ENCODE results near the gene CYBA. TPM values are rescaled to one million over a fixed set of nuclear protein-coding genes. Genes with fewer than 3 reads are reported as not detected.

The CYBA gene
- polyA plus RNA-seq, 1 experiment = 53.6 TPM

DNA sequence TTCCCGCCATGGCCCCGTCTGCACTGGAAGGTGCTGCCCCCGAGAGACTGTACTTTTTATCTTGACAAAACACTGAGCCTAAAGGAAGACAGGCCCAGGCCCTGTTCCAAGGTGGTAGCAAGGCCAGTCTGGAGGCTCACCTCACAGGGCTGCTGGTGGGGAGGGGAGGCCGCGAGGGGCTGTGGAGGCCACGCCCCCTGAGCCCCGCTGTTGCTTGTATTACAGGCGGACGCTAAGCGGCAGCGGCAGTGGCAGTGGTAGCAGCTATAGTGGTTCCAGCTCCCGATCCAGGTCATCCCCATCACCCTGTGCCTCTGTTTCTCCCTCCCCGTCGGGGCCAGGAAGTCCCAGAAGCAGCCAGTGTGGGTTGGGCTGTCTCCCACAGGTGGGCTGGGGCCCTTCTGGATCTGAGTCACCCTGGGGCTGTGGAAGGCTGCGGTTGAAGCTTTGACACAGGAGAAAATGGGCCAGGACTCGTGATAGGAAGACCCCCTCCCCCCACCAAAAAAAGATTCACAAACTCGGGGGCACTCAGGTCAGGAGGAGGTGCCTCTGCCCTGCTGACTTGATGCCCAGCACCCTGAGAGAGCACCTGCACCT, 25.8 kb downstream of the CYBA start:
- Histone ChIP-seq H3K27me3 (ENCODE audit: control insufficient read depth, insufficient read depth, low read length) (no peaks in the 10 kb centered on the region), H3K9me3 (ENCODE audit: control insufficient read depth, insufficient read depth, low read length) (no peaks in the 10 kb centered on the region; the same call in 1 of the 2 replicates), H3K4me3 (ENCODE audit: low read depth, low read length) (no peak overlapping the region), H3K27ac (ENCODE audit: low read depth, low read length) (no peak overlapping the region)
- TF ChIP-seq, protein P1, sequence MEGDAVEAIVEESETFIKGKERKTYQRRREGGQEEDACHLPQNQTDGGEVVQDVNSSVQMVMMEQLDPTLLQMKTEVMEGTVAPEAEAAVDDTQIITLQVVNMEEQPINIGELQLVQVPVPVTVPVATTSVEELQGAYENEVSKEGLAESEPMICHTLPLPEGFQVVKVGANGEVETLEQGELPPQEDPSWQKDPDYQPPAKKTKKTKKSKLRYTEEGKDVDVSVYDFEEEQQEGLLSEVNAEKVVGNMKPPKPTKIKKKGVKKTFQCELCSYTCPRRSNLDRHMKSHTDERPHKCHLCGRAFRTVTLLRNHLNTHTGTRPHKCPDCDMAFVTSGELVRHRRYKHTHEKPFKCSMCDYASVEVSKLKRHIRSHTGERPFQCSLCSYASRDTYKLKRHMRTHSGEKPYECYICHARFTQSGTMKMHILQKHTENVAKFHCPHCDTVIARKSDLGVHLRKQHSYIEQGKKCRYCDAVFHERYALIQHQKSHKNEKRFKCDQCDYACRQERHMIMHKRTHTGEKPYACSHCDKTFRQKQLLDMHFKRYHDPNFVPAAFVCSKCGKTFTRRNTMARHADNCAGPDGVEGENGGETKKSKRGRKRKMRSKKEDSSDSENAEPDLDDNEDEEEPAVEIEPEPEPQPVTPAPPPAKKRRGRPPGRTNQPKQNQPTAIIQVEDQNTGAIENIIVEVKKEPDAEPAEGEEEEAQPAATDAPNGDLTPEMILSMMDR (IDR thresholded peaks at IDR 0.05; ENCODE audit: low read depth, low read length) = no peak
- ChIA-PET CTCF (no interaction called here), POLR2A (no interaction called here)
- DNase-seq (ENCODE audit: low read depth, low spot score) = no peak

DNA sequence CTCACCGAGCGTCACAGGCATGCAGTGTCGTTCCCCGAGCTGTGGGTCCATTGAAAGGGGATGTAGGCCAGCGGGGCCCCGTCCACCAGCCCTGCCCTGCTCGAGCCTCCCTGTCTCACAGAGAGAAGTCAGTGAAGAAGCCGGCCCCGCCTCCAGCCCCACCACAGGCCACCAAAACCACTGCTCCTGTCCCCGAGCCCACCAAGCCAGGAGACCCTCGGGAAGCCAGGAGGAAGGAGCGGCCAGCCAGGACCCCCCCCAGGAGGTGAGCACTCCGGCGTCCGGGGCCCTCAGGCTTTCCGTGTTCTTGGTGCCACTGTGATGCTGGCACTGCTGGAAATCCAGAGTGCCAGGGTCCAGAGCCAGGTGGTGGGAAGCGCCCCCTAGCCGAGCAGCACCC, 26.4 kb downstream of the CYBA start:
- no peak for DNase-seq (ENCODE audit: low read depth, low spot score)

DNA sequence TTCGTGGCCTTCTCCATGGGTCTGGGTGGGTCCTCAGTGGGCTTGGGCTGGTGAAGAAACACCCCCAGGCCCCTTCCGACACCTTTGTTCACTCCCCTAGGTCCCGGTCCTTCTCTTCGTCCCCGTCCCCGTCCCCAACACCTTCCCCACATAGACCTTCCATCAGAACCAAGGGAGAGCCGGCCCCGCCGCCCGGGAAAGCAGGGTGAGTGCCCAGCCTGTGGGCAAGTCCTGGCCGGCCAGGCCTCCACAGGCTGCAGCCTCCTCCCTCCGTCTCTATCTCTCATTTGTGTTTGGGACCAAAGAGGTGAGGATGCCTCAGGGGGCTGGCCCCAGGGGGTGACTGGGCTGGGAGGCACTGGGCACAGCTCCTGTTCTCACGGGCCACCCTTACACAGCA, 27.0 kb downstream of the CYBA start:
- Histone ChIP-seq H3K4me3 (ENCODE audit: low read depth, low read length) (no peak overlapping the region), H3K27me3 (ENCODE audit: control insufficient read depth, insufficient read depth, low read length) (no peaks in the 10 kb centered on the region), H3K9me3 (ENCODE audit: control insufficient read depth, insufficient read depth, low read length) (no peaks in the 10 kb centered on the region; the same call in 1 of the 2 replicates), H3K27ac (ENCODE audit: low read depth, low read length) (no peak overlapping the region)
- CTCF ChIA-PET = no interaction called here
- TF ChIP-seq, protein P1 (IDR thresholded peaks at IDR 0.05; ENCODE audit: low read depth, low read length) = no peak
- POLR2A ChIA-PET = no interaction called here
- no peak for DNase-seq (ENCODE audit: low read depth, low spot score)

More for the DNA sequence above, 26.4 kb downstream of the CYBA start:
- H3K27ac ChIP-seq (ENCODE audit: low read depth, low read length) = no peak overlapping the region
- H3K27me3 ChIP-seq (ENCODE audit: control insufficient read depth, insufficient read depth, low read length) = no peaks in the 10 kb centered on the region
- POLR2A ChIA-PET = no interaction called here
- TF ChIP-seq, protein P1 (IDR thresholded peaks at IDR 0.05; ENCODE audit: low read depth, low read length) = no peak
- no peak overlapping the region for H3K4me3 ChIP-seq (ENCODE audit: low read depth, low read length)
- H3K9me3 ChIP-seq (ENCODE audit: control insufficient read depth, insufficient read depth, low read length) = no peaks in the 10 kb centered on the region; the same call in 1 of the 2 replicates
- CTCF ChIA-PET = no interaction called here

GRCh38 chr16:88622866-88623265, 28.0 kb downstream of the CYBA start:
- DNase-seq (ENCODE audit: low read depth, low spot score) = no peak
- no peaks in the 10 kb centered on the region; the same call in 1 of the 2 replicates for H3K9me3 ChIP-seq (ENCODE audit: control insufficient read depth, insufficient read depth, low read length)
- ChIA-PET POLR2A (no interaction called here), CTCF (no interaction called here)
- H3K27ac ChIP-seq (ENCODE audit: low read depth, low read length) = no peak overlapping the region
- TF ChIP-seq, protein P1 (IDR thresholded peaks at IDR 0.05; ENCODE audit: low read depth, low read length) = no peak
- H3K27me3 ChIP-seq (ENCODE audit: control insufficient read depth, insufficient read depth, low read length) = no peaks in the 10 kb centered on the region
- H3K4me3 ChIP-seq (ENCODE audit: low read depth, low read length) = no peak overlapping the region

DNA sequence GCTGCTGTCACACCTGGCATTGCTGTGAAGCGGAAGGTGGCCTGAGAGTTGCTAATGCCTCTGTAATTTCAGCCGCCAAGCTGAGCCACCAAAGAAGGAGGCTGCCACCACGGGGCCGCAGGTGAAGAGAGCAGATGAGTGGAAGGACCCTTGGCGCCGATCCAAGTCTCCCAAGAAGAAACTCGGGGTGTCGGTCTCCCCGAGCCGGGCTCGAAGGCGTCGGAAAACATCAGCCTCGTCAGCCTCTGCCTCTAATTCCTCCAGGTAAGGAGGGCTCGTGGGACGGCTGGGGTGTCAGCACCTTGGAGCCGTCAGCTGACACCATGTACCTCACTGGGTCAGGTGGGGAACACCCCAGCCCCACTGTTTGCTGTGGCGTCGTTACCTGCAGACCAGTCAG, 28.7 kb downstream of the CYBA start:
- Histone ChIP-seq H3K9me3 (ENCODE audit: control insufficient read depth, insufficient read depth, low read length) (no peaks in the 10 kb centered on the region; the same call in 1 of the 2 replicates), H3K27ac (ENCODE audit: low read depth, low read length) (no peak overlapping the region), H3K27me3 (ENCODE audit: control insufficient read depth, insufficient read depth, low read length) (no peaks in the 10 kb centered on the region), H3K4me3 (ENCODE audit: low read depth, low read length) (no peak overlapping the region)
- TF ChIP-seq, protein P1 (IDR thresholded peaks at IDR 0.05; ENCODE audit: low read depth, low read length) = no peak
- POLR2A ChIA-PET = no interaction called here
- no peak for DNase-seq (ENCODE audit: low read depth, low spot score)
- CTCF ChIA-PET = no interaction called here
